GM21381 (cell line): Measurements from ENCODE around the gene OSBPL2.

Source experiments
- ATAC-seq: cut with Tn5 transposase; IDR thresholded peaks from one replicate; pipeline ENCODE4 v1.9.1; 2021; ENCODE audit warnings: mild to moderate bottlenecking, moderate library complexity; ENCODE audit not compliant: unreplicated experiment

OSBPL2 gene

DNA sequence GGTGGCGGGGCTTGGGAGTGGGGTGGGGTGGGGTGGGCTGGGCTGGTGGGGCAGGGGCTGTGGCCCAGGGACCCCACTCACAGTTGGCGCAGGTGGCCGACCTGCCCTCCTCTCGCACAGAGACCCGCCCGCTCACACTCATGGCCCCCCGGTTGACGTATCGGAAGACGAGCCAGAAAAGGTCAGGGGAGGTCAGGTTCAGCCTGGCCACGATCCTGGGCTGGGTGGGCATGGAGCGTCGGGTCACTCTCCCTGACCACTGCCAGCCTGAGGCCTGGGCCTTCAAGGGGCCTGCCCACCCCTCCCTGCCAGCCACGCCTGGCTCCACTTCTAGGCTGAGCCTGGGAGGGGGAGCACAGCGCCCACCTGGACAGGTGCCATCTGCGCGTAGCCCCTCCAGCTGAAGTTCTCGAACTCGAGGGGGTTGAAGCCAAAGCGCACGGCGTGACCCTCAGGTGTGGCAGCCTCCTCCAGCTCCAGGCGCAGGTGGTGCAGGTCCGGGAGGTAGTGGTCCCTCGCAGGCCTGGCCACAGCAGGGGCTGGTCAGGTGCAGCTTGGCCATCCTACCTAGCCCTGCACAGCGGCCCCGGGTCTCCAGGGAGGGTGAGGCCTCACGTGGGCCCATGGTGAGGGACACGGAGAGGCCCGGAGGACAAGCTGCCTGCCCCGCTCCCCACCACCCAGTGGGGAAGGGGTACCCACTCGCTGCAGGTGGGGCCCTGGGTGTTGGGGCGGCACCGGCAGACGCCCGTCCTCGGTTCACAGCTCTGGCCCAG lies 95.7 kb downstream of the OSBPL2 start:
- no peak for ATAC-seq

DNA sequence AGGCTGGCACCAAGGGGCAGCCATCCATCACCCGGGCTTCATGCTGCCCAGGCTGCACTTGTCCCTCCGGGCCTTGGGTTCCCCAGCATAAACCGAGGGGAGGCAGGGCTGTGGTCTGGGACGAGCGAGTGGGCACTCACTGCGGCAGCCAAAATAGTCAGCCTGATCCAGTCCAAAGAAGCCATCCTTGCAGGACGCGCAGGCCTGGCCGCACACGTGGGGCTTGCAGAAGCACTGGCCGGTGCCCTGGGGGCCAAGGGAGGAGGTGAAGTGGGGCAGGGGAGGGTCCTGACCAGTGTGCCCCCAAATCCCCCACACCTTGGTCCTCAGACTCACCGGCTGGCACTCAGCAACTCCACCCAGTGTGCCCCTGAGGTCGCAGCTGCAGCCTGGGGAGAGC lies 96.6 kb downstream of the OSBPL2 start:
- no peak for ATAC-seq

DNA sequence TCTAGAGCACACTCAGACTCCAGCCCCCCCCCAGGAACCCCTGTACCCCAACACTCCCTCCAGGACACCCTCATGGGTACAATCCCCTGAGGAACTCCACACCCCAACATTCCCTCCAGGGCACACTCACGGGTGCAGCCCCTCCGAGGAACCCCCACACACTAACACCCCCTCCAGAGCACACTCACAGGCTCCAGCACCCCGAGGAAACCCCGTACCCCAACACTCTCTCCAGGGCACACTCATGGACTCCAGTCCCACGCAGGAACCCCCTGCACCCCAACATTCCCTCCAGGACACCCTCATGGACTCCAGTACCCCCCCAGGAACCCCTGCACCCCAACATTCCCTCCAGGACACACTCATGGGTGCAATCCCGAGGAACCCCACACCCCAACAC lies 97.2 kb downstream of the OSBPL2 start:
- ATAC-seq: no peak

DNA sequence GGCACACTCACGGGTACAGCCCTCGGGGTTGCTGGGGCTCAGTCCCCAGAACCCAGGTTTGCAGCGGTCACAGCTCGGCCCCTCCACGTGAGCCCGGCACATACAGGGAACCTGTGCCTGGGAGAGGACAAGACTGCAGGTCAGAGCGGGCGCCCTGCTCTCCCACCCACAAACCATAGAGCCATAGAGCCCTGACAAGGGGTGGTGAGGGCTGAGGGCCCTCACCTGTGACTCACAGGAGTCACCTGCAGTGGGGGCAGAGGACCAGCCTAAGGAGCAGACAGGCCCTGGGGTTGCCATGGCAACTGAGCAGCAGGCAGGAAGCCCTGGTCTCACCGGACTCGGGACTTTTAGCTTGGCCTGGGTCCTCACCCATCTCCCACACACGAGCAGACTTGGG lies 98.0 kb downstream of the OSBPL2 start:
- no peak for ATAC-seq

DNA sequence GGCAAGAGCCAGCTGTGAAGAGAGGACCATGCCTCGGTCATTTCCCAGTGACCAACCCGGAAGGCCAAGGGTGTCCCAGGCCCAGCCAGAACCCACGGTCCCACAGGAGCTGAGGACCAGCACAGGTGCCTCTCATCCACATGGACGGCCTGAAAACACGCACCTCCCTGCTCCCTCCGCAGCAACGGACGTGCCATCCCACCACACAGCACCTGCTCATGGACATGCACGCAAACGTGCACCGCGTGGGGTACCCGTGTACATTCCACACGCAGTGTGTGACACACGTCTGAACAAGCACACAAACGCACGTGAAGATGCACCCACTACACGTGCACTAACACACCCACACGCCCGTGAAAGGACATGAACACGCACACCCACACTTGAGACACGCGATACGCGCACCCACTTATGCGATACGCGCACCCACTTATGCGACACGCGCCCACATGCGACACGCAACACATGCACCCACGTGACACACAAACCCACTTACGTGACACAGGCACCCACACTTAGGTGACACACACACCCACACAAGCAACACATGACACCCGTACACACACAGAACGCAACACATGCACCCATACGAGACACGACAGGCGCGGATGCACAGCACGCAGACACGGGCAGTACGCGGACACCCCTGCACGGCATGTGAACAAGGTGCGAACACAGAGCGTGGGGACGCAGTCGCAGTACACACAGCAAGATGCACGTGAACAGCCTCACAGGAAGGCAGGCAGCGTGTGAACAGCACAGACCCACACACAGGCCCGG lies 98.6 kb downstream of the OSBPL2 start:
- ATAC-seq: no peak

DNA sequence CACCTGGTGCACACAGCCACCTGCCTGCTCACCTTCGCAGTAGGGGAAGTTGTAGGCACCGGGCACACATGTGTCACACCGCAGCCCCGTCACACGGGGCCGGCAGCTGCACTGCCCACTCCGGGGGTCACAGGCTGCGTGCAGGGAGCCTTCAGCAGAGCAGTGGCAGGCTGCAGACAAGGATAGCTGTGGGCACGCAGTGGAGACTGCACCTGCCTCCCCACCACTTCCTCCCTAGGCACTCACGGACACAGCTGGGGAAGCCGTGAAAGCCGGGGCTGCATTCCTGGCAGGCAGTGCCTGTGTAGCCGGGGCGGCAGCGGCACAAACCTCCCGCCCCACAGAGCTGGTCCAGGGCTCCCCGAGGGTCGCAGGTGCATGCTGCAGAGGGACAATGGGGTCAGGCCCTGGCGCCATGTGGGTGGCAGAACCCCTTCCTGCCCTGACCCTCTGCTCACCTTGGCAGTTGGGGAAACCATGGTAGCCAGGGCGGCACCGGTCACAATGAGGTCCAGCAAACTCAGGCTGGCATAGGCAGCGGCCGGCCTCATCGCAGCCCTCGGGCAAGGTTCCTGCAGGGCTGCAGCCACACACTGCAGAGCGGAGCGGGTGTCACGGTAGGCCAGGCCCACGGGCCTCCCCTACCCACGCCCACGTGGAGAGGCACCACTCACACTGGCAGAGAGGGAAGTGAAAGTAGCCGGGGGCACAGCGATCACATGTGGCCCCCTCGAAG lies 99.4 kb downstream of the OSBPL2 start:
- no peak for ATAC-seq

DNA sequence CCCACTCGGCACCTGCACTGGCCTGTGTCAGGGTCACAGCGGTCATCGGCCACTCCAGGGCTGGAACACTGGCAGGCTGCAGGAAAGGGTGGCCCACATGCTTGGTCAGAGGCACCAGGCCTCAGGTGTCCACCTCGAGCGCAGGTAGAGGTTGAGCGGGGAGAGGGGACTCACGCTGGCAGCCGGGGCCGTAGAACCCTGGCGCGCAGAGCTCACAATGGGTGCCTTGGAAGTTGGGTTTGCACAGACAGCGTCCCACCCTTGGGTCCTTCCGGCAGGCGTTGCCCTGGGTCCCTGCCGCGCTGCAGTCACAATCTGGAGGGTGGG lies 99.9 kb downstream of the OSBPL2 start:
- ATAC-seq: no peak

DNA sequence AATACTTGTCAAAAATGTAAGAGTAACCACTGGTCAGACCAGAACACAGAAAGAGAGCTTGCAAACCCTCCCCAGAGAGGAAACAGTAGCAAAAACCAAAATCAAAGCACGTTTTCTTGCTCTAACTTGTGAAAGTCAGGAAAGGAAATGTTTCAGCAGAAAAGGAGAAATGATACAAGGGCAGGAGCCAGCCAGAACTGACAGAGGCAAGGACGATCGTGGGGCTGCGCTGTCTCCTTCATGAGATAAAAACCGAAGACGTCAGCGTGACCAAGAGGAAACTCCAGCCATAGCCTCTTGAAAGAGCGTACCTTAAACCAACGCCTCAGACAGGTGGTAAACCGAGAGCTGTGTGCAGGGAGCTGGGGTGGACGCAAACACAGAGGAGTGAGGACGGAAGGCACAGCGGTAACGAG lies 101.3 kb downstream of the OSBPL2 start:
- peak; percentile 73 for ATAC-seq

DNA sequence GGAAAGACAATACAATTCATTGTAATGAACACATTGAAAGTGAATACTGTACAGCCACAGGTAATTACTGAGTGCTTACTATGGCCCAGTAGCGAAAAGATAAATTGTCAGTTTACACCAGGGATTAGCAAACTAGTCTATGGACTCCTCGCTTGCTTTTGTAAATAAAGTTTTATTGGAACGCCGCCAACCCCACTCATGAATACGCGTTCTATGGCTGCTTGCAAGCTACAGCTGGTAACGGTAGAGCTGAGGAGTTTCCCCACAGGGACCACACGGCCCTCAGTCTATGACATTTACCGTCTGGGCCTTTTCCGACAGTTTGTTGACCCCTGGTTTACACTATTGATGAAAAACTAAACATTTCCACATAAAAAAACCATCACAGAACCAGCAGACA lies 104.6 kb downstream of the OSBPL2 start:
- no peak for ATAC-seq

DNA sequence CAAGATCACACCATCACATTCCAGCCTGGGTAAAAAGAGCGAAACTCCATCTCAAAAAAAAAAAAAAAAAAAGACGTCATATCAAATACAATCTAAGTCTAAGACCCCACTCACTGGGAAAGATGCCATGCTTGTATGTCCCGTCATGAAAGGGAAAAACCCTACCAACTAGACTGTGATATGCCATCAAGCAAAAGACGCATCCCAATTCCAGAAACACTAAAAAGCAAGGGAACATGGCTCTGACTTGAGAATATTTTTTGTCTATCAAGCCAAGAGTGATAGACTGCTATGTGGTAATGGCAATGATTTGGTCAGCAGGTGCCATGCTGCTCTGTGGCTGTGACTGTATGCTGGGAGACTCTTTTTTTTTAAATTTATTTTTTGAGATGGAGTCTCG lies 105.8 kb downstream of the OSBPL2 start:
- ATAC-seq: no peak

DNA sequence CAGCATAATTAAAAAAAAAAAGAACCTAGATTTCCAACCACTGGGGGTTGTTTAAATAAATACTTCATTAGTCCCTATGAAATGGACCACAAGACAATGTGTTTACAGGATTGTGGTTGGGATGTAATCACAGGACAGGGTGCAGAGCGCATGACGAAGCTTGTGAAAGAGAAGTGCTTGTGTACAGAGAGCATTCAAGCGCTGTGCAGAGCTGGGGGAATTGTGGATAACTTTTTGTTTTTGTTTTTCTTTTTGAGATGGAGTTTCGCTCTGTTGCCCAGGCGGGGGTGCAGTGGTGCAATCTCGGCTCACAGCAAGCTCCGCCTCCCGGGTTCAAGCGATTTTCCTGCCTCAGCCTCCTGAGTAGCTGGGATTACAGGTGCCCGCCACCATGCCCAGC lies 106.5 kb downstream of the OSBPL2 start:
- no peak for ATAC-seq
